Measurements from ENCODE around the gene PAK1.
"Not testable (repeated sequence)": the region's sequence is repeated elsewhere in the genome, so short reads cannot be mapped to it uniquely, and the experiment has no call there.

PAK1 gene

GRCh38 chr11:77400775-77401449 is 73.0 kb downstream of the PAK1 start:
- DNase-seq, result no peak

- no peak for DNase-seq
Measured at GRCh38 chr11:77400271-77400670, 73.6 kb downstream of the PAK1 start.

- DNase-seq, result no peak
Measured at GRCh38 chr11:77397631-77398030, 76.3 kb downstream of the PAK1 start.

GRCh38 chr11:77396911-77397310 is 77.0 kb downstream of the PAK1 start:
- no peak for DNase-seq

GRCh38 chr11:77396305-77396704 is 77.6 kb downstream of the PAK1 start:
- no peak for DNase-seq

- DNase-seq, result no peak
Measured at GRCh38 chr11:77395460-77396173, 78.3 kb downstream of the PAK1 start.

- no peak for DNase-seq
Measured at GRCh38 chr11:77392842-77393241, 81.1 kb downstream of the PAK1 start.

GRCh38 chr11:77387701-77388100 is 86.2 kb downstream of the PAK1 start:
- no peak for DNase-seq

GRCh38 chr11:77386178-77386577 is 87.7 kb downstream of the PAK1 start:
- no peak for DNase-seq

GRCh38 chr11:77385255-77385771 is 88.6 kb downstream of the PAK1 start:
- not testable (repeated sequence) for DNase-seq

GRCh38 chr11:77384571-77384970 is 89.3 kb downstream of the PAK1 start:
- no peak for DNase-seq

- not testable (repeated sequence) for DNase-seq
Measured at GRCh38 chr11:77383349-77383748, 90.5 kb downstream of the PAK1 start.

- no peak for DNase-seq
Measured at GRCh38 chr11:77381729-77382665, 91.9 kb downstream of the PAK1 start.

- no peak for DNase-seq
Measured at GRCh38 chr11:77379934-77380333, 94.0 kb downstream of the PAK1 start.

- no peak for DNase-seq
Measured at GRCh38 chr11:77379253-77379652, 94.6 kb downstream of the PAK1 start.

GRCh38 chr11:77377734-77378133 is 96.2 kb downstream of the PAK1 start:
- no peak for DNase-seq

- no peak for DNase-seq
Measured at GRCh38 chr11:77375107-77375506, 98.8 kb downstream of the PAK1 start.

GRCh38 chr11:77374611-77375031 is 99.3 kb downstream of the PAK1 start:
- no peak for DNase-seq

GRCh38 chr11:77374108-77374507 is 99.8 kb downstream of the PAK1 start:
- no peak for DNase-seq

- DNase-seq, result no peak
Measured at GRCh38 chr11:77372726-77373125, 101.2 kb downstream of the PAK1 start.

- DNase-seq, result no peak
Measured at GRCh38 chr11:77371646-77372045, 102.2 kb downstream of the PAK1 start.

- DNase-seq, result no peak
Measured at GRCh38 chr11:77370217-77370616, 103.7 kb downstream of the PAK1 start.

- DNase-seq, result no peak
Measured at GRCh38 chr11:77361184-77361583, 112.7 kb downstream of the PAK1 start.
